A673 (cell line): ENCODE measurements around the gene ADAM23.

Experiments
- EZH2 ChIP-seq: fragments of 200-600 bp; sonication (generic); IDR thresholded peaks from 2 replicates; pipeline ENCODE4 v1.6.1; 2017; ENCODE audit warnings: borderline replicate concordance, low read depth, mild to moderate bottlenecking, mixed read lengths, antibody characterized with exemption, low read length; ENCODE audit not compliant: poor library complexity, severe bottlenecking
- TF ChIP-seq, protein P1 (sequence below): fragments of 300-800, 200-600 bp; sonication (generic); conservative IDR thresholded peaks from 2 replicates; pipeline ENCODE4 v1.5.1; 2017; ENCODE audit warnings: low read depth, mild to moderate bottlenecking, antibody characterized with exemption, low read length, moderate library complexity, mixed read lengths

DNA sequence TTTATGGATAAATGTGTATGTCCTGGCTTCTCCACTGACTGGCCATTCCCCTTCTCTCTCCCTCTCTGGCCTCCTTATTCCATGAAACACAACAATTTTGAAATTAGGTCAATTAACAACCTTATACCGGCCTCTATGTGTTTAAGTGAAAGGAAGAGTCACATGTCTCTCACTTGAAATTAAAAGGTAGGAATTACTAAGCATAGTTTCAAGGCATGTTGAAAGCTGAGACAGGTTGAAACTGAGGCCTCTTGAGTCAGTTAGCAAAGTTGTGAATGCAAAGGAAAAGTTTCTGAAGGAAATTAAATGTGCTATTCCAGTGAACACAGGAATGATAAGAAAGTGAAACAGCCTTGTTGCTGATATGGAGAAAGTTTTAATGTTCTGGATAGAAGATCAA lies 69.7 kb downstream of the ADAM23 start:
- TF ChIP-seq, protein P1, sequence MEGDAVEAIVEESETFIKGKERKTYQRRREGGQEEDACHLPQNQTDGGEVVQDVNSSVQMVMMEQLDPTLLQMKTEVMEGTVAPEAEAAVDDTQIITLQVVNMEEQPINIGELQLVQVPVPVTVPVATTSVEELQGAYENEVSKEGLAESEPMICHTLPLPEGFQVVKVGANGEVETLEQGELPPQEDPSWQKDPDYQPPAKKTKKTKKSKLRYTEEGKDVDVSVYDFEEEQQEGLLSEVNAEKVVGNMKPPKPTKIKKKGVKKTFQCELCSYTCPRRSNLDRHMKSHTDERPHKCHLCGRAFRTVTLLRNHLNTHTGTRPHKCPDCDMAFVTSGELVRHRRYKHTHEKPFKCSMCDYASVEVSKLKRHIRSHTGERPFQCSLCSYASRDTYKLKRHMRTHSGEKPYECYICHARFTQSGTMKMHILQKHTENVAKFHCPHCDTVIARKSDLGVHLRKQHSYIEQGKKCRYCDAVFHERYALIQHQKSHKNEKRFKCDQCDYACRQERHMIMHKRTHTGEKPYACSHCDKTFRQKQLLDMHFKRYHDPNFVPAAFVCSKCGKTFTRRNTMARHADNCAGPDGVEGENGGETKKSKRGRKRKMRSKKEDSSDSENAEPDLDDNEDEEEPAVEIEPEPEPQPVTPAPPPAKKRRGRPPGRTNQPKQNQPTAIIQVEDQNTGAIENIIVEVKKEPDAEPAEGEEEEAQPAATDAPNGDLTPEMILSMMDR, result no peak
- TF ChIP-seq EZH2, result no peak
